NCI-H446 treated with DMSO at 0.1 percent for 48 hours (cell line): ENCODE results near the gene OR51V1.

Source experiments
- DNase-seq: peaks from one replicate; lab custom pipeline; 2025; lab: John Stamatoyannopoulos, UW

The OR51V1 gene

DNA sequence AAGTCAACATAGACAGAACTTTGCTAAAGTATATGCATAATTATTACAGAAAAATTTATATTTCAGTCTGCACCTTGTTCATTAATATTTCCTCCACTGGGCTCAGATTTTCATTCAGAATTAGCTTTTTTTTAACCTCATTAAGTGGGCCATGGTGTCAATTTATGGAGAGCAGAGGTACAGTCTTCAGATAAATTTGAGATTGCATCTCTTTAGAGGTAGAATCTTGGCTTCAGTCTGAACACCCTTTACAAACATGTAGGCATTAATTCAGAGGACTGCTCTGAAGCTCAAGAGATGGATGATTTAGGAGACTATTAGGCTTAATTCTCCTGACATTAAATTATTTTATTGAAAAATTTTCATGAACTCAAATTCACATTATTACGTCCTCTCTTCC lies 29.8 kb upstream of the OR51V1 start:
- DNase-seq, result no peak

GRCh38 chr11:5229796-5230195 lies 29.3 kb upstream of the OR51V1 start:
- no peak for DNase-seq

- DNase-seq, result no peak
Measured at GRCh38 chr11:5229356-5229755, 28.9 kb upstream of the OR51V1 start.

- DNase-seq, result no peak
Measured at GRCh38 chr11:5228124-5228523, 27.6 kb upstream of the OR51V1 start.

DNA sequence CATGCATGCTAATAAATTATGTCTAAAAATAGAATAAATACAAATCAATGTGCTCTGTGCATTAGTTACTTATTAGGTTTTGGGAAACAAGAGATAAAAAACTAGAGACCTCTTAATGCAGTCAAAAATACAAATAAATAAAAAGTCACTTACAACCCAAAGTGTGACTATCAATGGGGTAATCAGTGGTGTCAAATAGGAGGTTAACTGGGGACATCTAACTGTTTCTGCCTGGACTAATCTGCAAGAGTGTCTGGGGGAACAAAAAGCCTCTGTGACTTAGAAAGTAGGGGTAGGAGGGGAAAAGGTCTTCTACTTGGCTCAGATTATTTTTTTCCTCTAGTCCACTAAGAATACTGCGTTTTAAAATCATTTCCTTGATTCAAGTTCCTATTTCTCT lies 27.2 kb upstream of the OR51V1 start:
- DNase-seq, result no peak

DNA sequence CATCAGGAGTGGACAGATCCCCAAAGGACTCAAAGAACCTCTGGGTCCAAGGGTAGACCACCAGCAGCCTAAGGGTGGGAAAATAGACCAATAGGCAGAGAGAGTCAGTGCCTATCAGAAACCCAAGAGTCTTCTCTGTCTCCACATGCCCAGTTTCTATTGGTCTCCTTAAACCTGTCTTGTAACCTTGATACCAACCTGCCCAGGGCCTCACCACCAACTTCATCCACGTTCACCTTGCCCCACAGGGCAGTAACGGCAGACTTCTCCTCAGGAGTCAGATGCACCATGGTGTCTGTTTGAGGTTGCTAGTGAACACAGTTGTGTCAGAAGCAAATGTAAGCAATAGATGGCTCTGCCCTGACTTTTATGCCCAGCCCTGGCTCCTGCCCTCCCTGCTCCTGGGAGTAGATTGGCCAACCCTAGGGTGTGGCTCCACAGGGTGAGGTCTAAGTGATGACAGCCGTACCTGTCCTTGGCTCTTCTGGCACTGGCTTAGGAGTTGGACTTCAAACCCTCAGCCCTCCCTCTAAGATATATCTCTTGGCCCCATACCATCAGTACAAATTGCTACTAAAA lies 26.3 kb upstream of the OR51V1 start, which contains the start of gene HBB:
Gene HBB, minus strand, starts transcription at position 340 of the 579 bp plus-strand sequence. Its CDS starts 50 bp downstream, at position 290.
- DNase-seq, result peak; percentile 66

- no peak for DNase-seq
Measured at GRCh38 chr11:5225480-5225871, 25.0 kb upstream of the OR51V1 start.

GRCh38 chr11:5224538-5225479 lies 24.3 kb upstream of the OR51V1 start:
- DNase-seq, result no peak

- no peak for DNase-seq
Measured at GRCh38 chr11:5223686-5224085, 23.2 kb upstream of the OR51V1 start.

- DNase-seq, result no peak
Measured at GRCh38 chr11:5223146-5223545, 22.7 kb upstream of the OR51V1 start.

- DNase-seq, result no peak
Measured at GRCh38 chr11:5210376-5210885, 9.9 kb upstream of the OR51V1 start.

DNA sequence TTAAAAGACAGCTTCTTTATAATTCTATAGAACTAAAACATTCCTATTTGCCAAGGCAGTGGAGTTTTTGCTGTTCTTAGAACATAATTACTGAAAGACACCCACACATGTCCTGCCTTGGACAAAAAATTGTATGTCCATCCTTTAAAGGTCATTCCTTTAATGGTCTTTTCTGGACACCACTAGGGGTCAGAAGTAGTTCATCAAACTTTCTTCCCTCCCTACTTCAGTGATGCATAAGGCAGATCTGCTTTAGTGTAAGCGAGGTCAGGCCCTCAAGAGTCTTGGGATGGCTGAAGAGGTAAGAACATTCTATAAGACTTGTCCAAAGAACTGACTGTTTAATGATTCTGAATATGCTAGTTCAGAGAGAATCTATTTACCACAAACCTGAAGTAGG lies 4.3 kb upstream of the OR51V1 start:
- no peak for DNase-seq

- DNase-seq, result no peak
Measured at GRCh38 chr11:5203366-5203765, 2.9 kb upstream of the OR51V1 start.

DNA sequence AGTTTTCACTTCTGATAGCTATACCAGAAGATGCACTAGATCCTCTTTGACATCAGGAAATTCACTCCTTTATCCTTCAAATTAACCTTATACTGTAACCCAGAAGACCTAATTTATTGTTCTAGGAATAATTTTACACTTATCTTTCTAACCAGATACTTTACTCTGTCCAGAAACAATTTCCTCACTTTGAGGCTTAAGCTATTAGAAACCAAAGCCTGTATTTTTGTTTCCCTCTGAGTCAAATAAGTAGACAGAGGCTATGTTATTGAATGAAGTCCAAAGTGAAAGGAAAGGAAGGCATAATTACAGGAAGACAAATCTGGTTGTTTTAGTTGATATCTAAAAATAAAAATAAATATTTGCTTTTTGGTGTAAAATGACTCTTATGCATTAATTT lies 2.2 kb downstream of the OR51V1 start:
- DNase-seq, result no peak

DNA sequence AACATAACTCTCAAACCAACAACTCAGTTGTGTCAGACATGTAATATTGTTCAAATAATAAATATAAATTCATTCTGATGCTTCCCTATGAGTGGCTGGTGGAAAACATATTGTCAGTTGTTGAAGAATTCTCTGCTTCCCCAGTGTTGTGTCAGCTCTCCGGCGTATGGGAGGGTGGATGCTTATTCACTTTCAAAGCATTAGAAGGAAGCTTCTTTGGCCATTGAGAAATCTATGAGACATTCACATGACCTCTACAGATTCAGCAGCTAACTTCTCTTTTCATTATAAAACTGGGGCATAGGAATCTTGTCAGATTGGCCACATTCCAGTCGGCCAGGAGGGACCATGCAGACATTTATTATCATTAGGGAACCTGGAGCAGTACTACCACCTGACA lies 2.9 kb downstream of the OR51V1 start:
- no peak for DNase-seq

DNA sequence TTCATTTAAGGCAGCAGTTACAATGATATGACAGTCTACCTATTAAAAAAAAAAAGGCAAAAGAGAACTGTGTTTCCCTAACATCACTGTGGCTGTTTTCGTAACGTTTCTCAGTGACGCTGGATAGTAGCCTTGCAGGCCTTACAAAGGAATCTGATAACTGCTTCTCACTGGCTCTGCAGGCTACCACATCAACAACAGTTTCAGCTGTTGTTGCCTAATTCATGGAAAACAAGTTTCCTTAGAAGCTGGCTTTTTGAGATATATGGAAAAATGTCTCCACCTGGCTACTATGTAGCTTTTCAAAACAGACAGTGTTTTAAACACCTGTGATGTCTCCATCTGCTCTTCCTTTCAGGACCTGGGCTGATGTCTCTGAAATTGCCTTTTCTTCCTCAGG lies 3.8 kb downstream of the OR51V1 start:
- DNase-seq, result no peak

GRCh38 chr11:5196067-5196466 lies 4.4 kb downstream of the OR51V1 start:
- no peak for DNase-seq

DNA sequence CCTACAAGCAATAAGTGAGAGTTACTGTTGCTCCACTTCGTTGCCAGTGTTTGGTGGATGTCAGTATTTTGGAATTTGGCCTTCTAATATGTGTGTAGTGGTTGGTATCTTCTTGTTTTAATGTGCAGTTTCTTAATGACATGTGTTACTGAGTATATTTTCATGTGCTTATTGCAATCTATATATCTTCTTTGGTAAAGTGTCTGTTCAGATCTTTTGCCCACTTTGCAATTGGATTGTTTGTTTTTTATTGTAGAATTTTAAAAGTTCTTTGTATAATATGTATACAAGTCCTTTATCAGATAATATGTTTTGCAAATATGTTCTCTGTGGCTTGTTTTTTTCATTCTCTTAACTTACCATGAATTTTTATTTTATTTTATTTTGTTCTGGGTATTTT lies 7.7 kb downstream of the OR51V1 start:
- no peak for DNase-seq

GRCh38 chr11:5188201-5188600 lies 12.3 kb downstream of the OR51V1 start:
- no peak for DNase-seq

- no peak for DNase-seq
Measured at GRCh38 chr11:5178046-5178837, 22.2 kb downstream of the OR51V1 start.

GRCh38 chr11:5174934-5175333 lies 25.5 kb downstream of the OR51V1 start:
- no peak for DNase-seq

DNA sequence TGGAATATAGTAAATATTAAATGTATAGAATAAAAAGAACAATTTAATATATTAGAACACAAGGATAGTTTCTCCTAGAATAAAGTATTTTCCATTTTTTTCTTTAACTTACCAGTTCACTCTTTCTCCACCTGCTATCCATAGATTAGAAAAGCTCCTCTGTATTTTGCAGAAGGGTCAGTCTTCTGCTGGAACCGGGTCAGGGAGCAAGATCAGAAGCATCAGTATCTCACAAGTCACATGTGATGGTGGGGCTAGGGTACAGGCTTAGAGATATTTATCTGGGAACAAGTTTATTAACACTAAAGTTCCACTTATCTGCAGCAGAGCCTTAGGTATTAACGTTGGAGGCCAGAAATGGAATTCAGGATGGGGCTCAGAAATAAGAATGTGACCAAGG lies 28.6 kb downstream of the OR51V1 start:
- DNase-seq, result no peak
